Mononuclear cell (primary cell): ENCODE results near the gene TLR10. TPM values are rescaled to one million over a fixed set of nuclear protein-coding genes. Genes with fewer than 3 reads are reported as not detected.

ENCODE experiments used
- H3K27me3 ChIP-seq: 2 replicates; pipeline ENCODE4 v1.6.0; 2011; ENCODE audit warnings: low read length, control low read depth; ENCODE audit not compliant: insufficient read depth
- H3K4me1 ChIP-seq: 2 replicates; pipeline ENCODE4 v1.5.1; 2011; ENCODE audit warnings: mild to moderate bottlenecking, low read length, control low read depth; ENCODE audit not compliant: insufficient read depth
- H3K4me3 ChIP-seq: 2 replicates; pipeline ENCODE4 v1.5.1; 2011; ENCODE audit warnings: mild to moderate bottlenecking, low read length, moderate library complexity
- H3K9me3 ChIP-seq: 2 replicates; pipeline ENCODE4 v1.5.1; 2011; ENCODE audit warnings: low read depth, mild to moderate bottlenecking, control low read depth, low read length
- total RNA-seq: library from RNA; depleted of rRNA; stranded (reverse); fragments of >200 nt; gene quantifications from one replicate; pipeline ENCODE4 v1.2.3, GENCODE V29; 2012

The TLR10 gene
- total RNA-seq, 1 donor, result 2.5 TPM

- Histone ChIP-seq H3K4me3 (no peak overlapping the region), H3K4me1 (peaks cover 63% of the 10 kb centered on the region), H3K27me3 (no peaks in the 10 kb centered on the region), H3K9me3 (no peaks in the 10 kb centered on the region)
Measured at GRCh38 chr4:38759113-38759789, 23.5 kb downstream of the TLR10 start.

DNA sequence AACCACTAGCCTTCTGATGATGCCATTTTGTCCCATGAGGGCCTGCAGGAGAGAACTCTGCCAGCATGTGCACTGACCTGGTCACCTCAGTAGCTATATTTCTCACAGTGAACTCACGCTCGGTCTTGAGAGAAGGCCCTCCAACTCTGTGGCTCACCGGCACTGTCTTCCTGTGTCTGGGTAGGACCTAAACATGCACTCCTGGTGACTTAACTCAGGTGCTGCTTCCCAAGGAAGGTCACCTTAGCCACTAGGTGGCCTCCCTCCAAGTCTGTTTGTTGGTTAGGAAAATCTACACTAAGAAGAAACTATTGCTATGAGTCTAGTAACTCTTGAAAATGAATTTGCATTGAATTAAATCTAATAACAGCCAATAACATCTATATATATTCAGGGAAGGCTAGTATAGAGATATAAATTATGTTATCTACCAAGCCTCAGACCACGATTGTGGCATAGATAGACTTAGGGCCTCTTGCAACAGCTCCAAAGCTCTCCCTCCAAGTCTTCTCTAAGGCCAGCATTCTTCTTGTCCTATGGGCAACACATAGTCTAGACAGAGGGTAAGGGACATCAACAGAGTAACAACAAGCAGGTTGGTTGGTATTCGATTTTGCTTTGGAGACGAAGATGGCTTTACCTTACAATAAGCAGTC lies 24.7 kb downstream of the TLR10 start:
- H3K4me1 ChIP-seq, result peaks cover 52% of the 10 kb centered on the region
- no peak overlapping the region for H3K4me3 ChIP-seq
- no peaks in the 10 kb centered on the region for H3K27me3 ChIP-seq
- no peaks in the 10 kb centered on the region for H3K9me3 ChIP-seq

DNA sequence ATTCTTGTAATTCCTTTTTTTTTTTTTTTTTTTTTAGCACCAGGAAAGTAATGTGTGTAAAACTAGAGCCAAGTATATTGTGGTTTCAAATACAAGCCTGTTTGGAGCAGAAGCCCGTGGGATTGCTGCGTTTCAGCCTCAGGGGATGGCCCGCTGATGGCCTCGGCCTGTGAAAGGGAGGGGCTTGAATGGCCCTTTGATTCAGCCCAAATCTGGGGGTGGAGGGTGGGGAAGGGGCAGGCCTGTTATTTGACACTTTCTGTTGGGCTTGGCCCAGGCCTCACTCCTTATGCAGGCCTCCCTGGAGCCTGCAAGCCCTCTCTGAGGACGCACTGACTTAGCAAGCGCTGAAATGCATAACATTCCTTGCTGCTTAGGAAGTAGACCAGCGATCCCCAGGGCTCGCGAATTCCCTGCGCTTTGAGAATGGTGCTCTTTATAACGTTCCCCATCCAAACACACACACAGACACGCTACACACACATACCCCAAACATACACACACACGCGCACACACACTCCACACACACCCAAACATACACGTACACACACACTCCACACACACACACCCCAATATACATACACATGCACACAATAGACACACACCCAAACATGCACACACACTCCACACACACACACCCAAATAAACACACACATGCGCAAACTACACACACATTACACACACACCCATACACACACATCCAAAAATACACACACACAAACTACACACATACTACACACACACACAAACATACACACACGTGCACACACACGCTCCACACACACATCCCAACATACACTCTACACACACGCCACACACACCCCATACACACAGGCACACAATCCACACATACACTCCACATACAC lies 29.6 kb downstream of the TLR10 start:
- Histone ChIP-seq H3K4me1 (peaks cover 31% of the 10 kb centered on the region), H3K27me3 (no peaks in the 10 kb centered on the region), H3K4me3 (no peak overlapping the region), H3K9me3 (peaks cover 4% of the 10 kb centered on the region)

DNA sequence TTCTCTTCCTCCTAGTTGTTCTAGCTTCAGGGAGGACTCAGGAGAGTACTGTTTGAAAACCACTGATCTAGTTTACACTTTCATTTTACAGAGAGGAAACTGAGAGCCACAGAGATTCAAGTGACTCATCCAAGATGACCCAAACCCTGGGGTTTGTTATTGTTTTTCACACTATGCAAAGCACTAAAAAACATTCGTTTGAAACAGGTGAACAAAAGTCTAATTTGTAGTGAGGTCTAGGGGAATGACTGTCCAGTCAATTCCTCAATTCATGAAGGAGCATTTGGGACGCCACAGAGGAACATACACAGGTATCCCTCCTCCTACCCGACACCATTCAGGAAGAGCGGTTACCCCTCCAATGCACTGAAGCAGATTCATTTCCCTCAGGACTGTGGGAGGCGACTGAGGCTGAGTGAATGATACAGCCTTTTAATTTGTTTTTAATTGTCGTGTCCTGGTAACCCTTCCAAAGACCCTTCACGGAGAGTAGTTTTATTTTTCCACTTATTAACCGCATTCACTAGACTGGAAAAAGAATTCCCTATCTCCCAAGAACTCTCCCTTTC lies 30.3 kb downstream of the TLR10 start:
- Histone ChIP-seq H3K9me3 (peaks cover 4% of the 10 kb centered on the region), H3K4me1 (peaks cover 26% of the 10 kb centered on the region), H3K27me3 (no peaks in the 10 kb centered on the region), H3K4me3 (no peak overlapping the region)

DNA sequence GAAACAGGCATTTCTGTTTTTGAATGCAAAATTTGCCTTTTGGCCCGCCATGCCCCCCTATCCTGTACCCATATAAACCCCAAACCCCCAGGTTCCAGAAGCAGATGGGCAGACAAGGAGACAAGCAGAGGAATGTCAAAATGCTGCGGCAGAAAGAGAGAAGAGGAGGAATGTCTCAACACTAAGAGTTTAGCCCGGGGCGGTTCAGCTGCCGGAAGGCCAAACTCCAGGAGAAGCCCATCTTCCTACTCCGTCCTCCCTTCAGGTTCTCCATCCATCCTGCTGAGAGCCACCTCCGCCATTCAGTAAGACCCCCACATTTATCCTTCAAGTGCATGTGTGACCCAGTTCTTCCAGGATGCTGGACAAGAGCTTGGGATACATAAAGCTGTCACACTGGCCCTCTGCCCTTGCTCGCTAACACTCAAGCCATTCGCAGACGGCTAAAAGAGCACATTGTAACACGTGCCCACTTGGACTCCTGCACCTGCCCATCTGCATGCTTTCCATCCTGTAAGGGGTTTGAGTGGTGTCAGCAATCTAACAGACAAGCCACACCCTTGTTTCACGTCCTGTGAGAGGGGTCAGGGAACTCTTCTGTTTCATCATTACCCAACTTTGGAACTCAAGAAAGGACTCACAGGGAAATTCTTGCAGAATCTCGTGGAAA lies 31.3 kb downstream of the TLR10 start:
- H3K4me3 ChIP-seq, result no peak overlapping the region
- H3K4me1 ChIP-seq, result peaks cover 21% of the 10 kb centered on the region
- peaks cover 4% of the 10 kb centered on the region for H3K9me3 ChIP-seq
- H3K27me3 ChIP-seq, result no peaks in the 10 kb centered on the region

- Histone ChIP-seq H3K4me3 (no peak overlapping the region), H3K27me3 (no peaks in the 10 kb centered on the region), H3K9me3 (peaks cover 4% of the 10 kb centered on the region), H3K4me1 (peaks cover 25% of the 10 kb centered on the region)
Measured at GRCh38 chr4:38749336-38749735, 33.5 kb downstream of the TLR10 start.

DNA sequence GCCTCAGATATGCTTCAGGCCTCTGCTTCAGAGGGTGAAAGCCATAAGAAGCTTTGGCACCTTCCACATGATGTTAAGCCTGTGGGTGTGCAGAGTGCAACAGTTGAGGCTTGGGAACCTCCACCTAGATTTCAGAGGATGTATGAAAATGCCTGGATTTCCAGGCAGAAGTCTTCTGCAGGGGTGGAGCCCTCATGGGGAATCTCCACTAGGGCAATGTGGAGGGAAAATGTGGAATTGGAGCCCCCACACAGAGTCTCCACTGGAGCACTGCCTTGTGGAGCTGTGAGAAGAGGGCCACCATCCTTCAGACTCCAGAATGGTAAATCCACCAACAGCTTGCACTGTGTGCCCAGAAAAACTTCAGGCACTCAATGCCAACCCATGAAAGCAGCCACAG lies 35.2 kb downstream of the TLR10 start:
- H3K4me3 ChIP-seq, result no peak overlapping the region

DNA sequence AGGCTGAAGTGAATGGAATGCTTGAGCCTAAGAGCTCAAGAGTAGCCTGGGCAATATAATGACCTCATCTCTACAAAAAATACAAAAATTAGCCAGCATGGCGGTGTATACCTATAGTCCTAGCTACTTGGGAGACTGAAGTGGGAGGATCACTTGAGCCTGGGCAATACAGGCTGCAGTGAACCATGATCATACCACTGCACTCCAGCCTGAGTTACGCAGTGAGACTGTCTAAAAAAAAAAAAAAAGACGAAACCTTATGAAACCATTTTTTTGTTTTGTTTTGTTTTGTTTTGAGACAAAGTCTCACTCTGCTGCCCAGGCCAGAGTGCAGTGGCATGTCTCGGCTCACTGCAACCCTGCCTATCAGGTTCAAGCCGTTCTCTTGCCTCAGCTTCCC lies 36.9 kb downstream of the TLR10 start:
- Histone ChIP-seq H3K9me3 (peaks cover 4% of the 10 kb centered on the region), H3K27me3 (no peaks in the 10 kb centered on the region), H3K4me1 (peaks cover 17% of the 10 kb centered on the region), H3K4me3 (no peak overlapping the region)

More for the DNA sequence above, 35.2 kb downstream of the TLR10 start:
- Histone ChIP-seq H3K4me1 (peaks cover 32% of the 10 kb centered on the region), H3K27me3 (no peaks in the 10 kb centered on the region), H3K9me3 (peaks cover 4% of the 10 kb centered on the region)

DNA sequence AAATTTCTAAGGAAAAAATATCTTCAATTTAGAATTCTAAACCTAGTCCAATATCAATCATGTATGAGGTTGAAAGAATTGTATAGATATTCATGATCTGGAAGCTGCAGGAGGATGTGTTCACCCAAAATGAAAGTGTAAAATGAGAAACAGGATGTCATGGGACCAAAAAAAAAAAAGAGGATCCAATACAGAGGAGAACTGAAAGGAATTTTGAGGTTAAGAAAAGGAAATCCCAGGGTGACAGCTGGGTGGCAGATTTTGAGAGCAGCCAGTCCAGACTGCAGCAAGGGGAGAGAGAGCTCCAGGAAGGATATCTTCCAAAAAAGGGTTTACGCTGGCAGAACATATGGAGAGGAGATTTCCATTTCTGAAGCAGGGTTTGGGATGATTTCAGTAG lies 38.9 kb downstream of the TLR10 start:
- Histone ChIP-seq H3K9me3 (peaks cover 4% of the 10 kb centered on the region), H3K27me3 (no peaks in the 10 kb centered on the region), H3K4me3 (no peak overlapping the region), H3K4me1 (peaks cover 17% of the 10 kb centered on the region)

- no peak overlapping the region for H3K4me3 ChIP-seq
- no peaks in the 10 kb centered on the region for H3K9me3 ChIP-seq
- peaks cover 19% of the 10 kb centered on the region for H3K4me1 ChIP-seq
- H3K27me3 ChIP-seq, result no peaks in the 10 kb centered on the region
Measured at GRCh38 chr4:38740303-38740702, 42.5 kb downstream of the TLR10 start.

- Histone ChIP-seq H3K4me1 (peaks cover 24% of the 10 kb centered on the region), H3K4me3 (no peak overlapping the region), H3K27me3 (no peaks in the 10 kb centered on the region), H3K9me3 (no peaks in the 10 kb centered on the region)
Measured at GRCh38 chr4:38738940-38739803, 43.6 kb downstream of the TLR10 start.

- Histone ChIP-seq H3K4me1 (peaks cover 19% of the 10 kb centered on the region), H3K9me3 (no peaks in the 10 kb centered on the region), H3K27me3 (no peaks in the 10 kb centered on the region), H3K4me3 (no peak overlapping the region)
Measured at GRCh38 chr4:38735870-38736269, 46.9 kb downstream of the TLR10 start.

DNA sequence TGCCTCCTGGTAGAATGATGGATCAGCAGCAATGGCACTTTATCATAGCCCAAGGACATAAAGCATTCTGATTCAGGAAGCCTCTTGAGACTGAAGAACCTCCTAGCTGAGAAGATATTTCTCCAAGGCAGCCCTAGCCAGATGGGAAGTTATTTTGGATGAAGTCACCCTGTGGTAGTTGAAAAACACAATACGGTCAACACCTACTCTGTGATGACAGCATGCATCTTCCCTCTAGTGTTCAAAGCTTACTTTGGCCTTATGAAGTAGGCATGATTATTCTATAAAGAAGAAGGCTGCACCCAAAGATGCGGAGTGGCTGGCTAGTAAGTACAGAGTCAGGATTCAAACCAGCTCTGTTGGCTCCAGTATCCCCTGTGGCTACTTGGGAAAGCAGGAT lies 47.9 kb downstream of the TLR10 start:
- H3K4me1 ChIP-seq, result peaks cover 26% of the 10 kb centered on the region
- H3K9me3 ChIP-seq, result no peaks in the 10 kb centered on the region
- no peak overlapping the region for H3K4me3 ChIP-seq
- no peaks in the 10 kb centered on the region for H3K27me3 ChIP-seq

- no peaks in the 10 kb centered on the region for H3K27me3 ChIP-seq
- H3K9me3 ChIP-seq, result no peaks in the 10 kb centered on the region
- peaks cover 26% of the 10 kb centered on the region for H3K4me1 ChIP-seq
- H3K4me3 ChIP-seq, result no peak overlapping the region
Measured at GRCh38 chr4:38734446-38734845, 48.3 kb downstream of the TLR10 start.
